ENCODE measurements around the gene LPIN1. TPM values are rescaled to one million over a fixed set of nuclear protein-coding genes. Genes with fewer than 3 reads are reported as not detected.

The LPIN1 gene
- total RNA-seq, 2 donors from 2014 or later = 15.0 to 47.5 TPM

DNA sequence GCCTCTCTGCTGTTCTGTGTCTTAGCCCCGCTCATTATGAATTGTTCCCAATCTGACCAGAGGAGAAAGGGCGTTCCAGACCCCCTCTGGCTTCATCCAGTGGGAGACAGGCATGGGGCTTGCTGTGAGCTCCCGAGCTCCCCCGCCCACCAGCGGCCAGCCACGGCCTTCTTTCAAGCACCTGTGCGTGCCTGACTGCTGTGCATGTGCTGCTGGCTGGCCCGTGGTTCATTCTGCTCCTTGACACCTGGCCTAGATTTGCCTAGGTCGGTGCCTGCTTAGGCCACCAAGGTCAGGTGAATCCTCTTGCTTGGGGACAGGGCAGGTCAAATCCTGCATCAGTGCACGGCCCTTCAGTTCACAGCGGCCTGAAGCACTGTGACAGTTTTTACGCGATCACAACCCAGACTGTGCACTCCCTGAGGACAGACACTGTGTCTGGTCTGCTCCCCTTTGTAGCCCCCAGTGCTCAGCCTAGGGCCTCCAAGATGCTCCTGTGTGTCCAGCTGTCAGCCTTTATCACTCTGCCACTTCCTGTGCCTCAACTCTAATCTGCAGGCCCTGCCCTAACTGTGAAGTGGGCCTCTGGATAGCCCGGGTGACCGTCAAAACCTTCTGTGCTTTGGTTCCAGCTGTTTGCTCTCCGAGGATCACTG lies 3.6 kb upstream of the LPIN1 start:
- peaks cover 42% of the 10 kb centered on the region for H3K4me1 ChIP-seq
- TF ChIP-seq, protein P1, sequence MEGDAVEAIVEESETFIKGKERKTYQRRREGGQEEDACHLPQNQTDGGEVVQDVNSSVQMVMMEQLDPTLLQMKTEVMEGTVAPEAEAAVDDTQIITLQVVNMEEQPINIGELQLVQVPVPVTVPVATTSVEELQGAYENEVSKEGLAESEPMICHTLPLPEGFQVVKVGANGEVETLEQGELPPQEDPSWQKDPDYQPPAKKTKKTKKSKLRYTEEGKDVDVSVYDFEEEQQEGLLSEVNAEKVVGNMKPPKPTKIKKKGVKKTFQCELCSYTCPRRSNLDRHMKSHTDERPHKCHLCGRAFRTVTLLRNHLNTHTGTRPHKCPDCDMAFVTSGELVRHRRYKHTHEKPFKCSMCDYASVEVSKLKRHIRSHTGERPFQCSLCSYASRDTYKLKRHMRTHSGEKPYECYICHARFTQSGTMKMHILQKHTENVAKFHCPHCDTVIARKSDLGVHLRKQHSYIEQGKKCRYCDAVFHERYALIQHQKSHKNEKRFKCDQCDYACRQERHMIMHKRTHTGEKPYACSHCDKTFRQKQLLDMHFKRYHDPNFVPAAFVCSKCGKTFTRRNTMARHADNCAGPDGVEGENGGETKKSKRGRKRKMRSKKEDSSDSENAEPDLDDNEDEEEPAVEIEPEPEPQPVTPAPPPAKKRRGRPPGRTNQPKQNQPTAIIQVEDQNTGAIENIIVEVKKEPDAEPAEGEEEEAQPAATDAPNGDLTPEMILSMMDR (IDR thresholded peaks at IDR 0.05) = no peak
- TF ChIP-seq POLR2A (IDR thresholded peaks at IDR 0.05) = no peak
- H3K4me3 ChIP-seq = no peak overlapping the region
- no peak overlapping the region for H3K27ac ChIP-seq
- ATAC-seq (no peak), DNase-seq (no peak)
- no peaks in the 10 kb centered on the region for H3K36me3 ChIP-seq (replicated peaks in 1 of 2; ENCODE audit: insufficient read depth in 1 of 2, low read depth in 2 of 2)
- 74 to 92% methylated on average over 15 to 16 of the region's 16 CpGs for WGBS, 2 donors
- intact Hi-C loops (cut with DNase I) = no loop called here
- no peaks in the 10 kb centered on the region for H3K27me3 ChIP-seq
- H3K9me3 ChIP-seq = no peaks in the 10 kb centered on the region

DNA sequence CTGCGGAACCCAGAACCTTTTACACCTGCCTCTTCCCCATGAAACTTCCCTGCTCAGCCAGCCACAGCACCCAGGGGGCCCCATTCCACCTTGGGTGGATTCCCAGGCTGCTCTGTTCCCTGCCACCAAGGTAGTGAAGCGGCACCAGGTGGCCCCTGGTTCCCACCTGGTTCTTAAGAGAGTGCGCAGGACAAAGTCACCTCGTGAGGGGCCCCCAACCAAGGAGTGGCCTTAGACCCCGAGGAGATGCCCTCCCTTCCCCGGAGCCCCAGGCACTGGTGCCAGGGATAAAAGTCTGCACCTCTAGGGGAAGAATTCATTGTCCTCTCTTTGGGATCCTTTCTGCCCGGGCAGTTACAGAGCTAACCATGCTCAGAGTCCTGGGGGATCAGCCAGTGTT lies 3.1 kb upstream of the LPIN1 start:
- TF ChIP-seq POLR2A (IDR thresholded peaks at IDR 0.05) = no peak
- TF ChIP-seq, protein P1 (IDR thresholded peaks at IDR 0.05) = no peak
- H3K27ac ChIP-seq = peak overlapping the region in 2 of 4 donors; percentile 63 to 67
- H3K9me3 ChIP-seq = no peaks in the 10 kb centered on the region
- H3K36me3 ChIP-seq (replicated peaks in 1 of 2; ENCODE audit: insufficient read depth in 1 of 2, low read depth in 2 of 2) = no peaks in the 10 kb centered on the region
- ATAC-seq (no peak), DNase-seq (no peak)
- 63 to 72% methylated on average over 5 to 7 of the region's 7 CpGs for WGBS, 2 donors
- no peak overlapping the region for H3K4me3 ChIP-seq
- intact Hi-C loops (cut with DNase I) = no loop called here
- H3K27me3 ChIP-seq = no peaks in the 10 kb centered on the region
- peaks cover 46% of the 10 kb centered on the region for H3K4me1 ChIP-seq

DNA sequence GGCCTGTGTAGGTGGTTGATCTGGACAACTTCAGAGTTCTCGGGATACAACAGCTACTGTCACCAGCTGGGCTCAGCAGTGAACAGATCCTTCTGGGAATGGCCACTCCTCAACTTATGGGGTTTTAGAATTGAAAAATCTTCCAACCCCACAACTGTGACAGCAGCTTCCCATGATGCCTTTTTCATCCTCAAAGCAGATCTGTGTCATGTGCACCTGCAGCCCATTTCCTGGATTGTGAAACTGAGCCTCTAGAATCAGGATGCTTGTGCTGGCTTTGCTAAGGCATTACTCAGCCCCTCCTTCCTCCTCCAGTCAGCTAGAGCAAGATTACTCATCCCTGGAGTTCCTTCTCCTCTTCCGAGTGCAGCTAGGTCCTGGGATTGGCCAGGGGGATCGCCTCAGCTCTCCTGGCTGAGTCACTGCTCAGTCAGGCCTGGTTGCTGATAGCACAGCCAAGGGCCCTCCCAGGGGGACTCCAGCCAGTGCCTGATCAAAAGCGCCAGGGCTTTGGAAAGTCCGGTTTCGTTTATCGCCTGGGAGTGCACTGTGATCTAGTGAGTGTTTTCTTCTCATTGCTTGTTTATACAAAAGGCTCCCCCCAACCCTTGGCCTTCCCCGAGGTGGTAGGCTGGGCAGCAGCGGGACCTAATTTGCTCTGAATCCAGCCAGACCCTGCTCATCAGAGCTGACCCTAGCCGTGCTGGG lies 2.4 kb upstream of the LPIN1 start:
- Histone ChIP-seq H3K27ac (peak overlapping the region in 3 of 4 donors; percentile 57 to 67 (median 63)), H3K36me3 (replicated peaks in 1 of 2; ENCODE audit: insufficient read depth in 1 of 2, low read depth in 2 of 2) (no peaks in the 10 kb centered on the region), H3K27me3 (no peaks in the 10 kb centered on the region), H3K4me3 (no peak overlapping the region), H3K4me1 (peaks cover 44% of the 10 kb centered on the region), H3K9me3 (no peaks in the 10 kb centered on the region)
- DNase-seq (peak; percentile 93 to 98 (median 97)), ATAC-seq (peak; percentile 91)
- peak in 2 of 3 donors; percentile 8 to 9 for TF ChIP-seq POLR2A (IDR thresholded peaks at IDR 0.05)
- TF ChIP-seq, protein P1 (IDR thresholded peaks at IDR 0.05) = peak in 1 of 7 experiments; percentile 18
- WGBS, 2 donors = 20 to 24% methylated on average over 9 to 10 of the region's 10 CpGs
- intact Hi-C loops (cut with DNase I) = no loop called here

DNA sequence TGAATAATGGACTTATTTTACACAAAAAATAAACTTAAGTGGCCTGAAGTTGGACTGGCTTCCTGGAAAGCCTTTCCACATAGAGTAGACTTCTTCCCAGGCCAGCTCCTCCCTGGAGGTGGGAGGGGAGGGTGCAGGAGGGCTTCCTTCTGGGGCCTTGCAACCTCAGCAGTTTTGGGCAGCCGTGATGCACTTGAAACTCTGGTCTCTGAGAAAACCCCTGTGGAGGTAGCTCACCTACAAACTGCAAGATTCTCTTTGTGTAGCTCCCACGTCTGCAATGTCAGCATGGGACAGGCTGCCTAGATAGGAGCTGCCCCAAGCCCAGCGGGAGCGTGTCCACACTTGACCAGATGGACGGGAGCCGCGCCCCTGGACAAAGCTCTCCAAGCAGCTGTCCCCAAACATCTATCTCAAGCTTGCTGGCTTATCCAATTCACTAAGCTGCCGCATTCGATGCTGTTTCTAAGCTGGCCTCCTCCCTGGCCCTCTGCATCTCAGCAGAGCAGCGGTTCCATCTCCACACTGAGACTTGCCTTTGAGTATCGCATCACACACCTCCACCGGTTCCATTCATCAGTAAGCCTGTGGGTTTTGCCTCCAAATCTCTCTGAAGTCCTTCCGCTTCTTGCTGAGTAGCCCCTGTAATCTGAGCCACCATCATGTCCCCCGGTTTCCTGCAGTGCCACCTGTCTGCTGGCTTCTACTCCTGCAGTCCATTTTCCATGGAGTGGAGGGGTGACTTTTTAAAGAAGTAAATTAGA lies 1.6 kb upstream of the LPIN1 start:
- Histone ChIP-seq H3K4me1 (peaks cover 40% of the 10 kb centered on the region), H3K27me3 (no peaks in the 10 kb centered on the region), H3K4me3 (no peak overlapping the region), H3K36me3 (replicated peaks in 1 of 2; ENCODE audit: insufficient read depth in 1 of 2, low read depth in 2 of 2) (no peaks in the 10 kb centered on the region), H3K27ac (peak overlapping the region in 3 of 4 donors; percentile 57 to 67 (median 63)), H3K9me3 (no peaks in the 10 kb centered on the region)
- DNase-seq (peak in 1 of 4 donors; percentile 22), ATAC-seq (no peak)
- no peak for TF ChIP-seq POLR2A (IDR thresholded peaks at IDR 0.05)
- TF ChIP-seq, protein P1 (IDR thresholded peaks at IDR 0.05) = peak in 3 of 7 experiments; percentile 25 to 31 (median 30)
- WGBS, 2 donors = 70 to 77% methylated on average over 10 to 14 of the region's 14 CpGs
- intact Hi-C loops (cut with DNase I) = no loop called here
